Measurements from ENCODE around the gene EFNA5.

DNA sequence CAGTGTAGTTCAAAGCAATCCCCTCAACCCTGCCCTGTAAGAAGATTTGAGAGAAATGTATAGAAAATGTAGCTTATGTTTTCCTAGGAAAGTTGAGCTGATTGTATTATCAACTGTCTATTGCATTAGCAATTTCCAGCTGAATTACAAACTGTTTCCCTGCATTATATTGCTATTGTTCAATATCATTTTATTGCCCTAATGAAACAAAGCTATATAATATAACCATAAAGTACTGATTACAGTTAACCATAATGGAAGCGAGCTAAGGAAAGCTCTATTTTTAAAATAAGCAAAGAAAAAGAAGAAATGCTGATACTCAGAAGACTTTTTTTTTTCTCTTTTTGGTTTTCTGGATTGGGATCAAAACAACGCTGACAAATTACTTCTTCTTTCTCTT is 228.3 kb downstream of the EFNA5 start:
- TF ChIP-seq, protein P1, sequence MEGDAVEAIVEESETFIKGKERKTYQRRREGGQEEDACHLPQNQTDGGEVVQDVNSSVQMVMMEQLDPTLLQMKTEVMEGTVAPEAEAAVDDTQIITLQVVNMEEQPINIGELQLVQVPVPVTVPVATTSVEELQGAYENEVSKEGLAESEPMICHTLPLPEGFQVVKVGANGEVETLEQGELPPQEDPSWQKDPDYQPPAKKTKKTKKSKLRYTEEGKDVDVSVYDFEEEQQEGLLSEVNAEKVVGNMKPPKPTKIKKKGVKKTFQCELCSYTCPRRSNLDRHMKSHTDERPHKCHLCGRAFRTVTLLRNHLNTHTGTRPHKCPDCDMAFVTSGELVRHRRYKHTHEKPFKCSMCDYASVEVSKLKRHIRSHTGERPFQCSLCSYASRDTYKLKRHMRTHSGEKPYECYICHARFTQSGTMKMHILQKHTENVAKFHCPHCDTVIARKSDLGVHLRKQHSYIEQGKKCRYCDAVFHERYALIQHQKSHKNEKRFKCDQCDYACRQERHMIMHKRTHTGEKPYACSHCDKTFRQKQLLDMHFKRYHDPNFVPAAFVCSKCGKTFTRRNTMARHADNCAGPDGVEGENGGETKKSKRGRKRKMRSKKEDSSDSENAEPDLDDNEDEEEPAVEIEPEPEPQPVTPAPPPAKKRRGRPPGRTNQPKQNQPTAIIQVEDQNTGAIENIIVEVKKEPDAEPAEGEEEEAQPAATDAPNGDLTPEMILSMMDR (IDR thresholded peaks at IDR 0.05): no peak
- TF ChIP-seq POLR2A (IDR thresholded peaks at IDR 0.05) (no peak), POLR2AphosphoS5 (IDR thresholded peaks at IDR 0.05) (no peak)

All from suprapubic skin (tissue), 4 donors.